SH-SY5Y (cell line): ENCODE results near the gene AIFM2.

ENCODE experiments used
- GATA2 ChIP-seq: IDR thresholded peaks from 2 replicates; pipeline ENCODE4 v1.6.1; 2011; ENCODE audit warnings: mild to moderate bottlenecking, low read depth, low read length
- GATA3 ChIP-seq: IDR thresholded peaks from 2 replicates; pipeline ENCODE4 v1.6.1; 2011; ENCODE audit warnings: low read depth, mild to moderate bottlenecking, low read length, moderate library complexity

DNA sequence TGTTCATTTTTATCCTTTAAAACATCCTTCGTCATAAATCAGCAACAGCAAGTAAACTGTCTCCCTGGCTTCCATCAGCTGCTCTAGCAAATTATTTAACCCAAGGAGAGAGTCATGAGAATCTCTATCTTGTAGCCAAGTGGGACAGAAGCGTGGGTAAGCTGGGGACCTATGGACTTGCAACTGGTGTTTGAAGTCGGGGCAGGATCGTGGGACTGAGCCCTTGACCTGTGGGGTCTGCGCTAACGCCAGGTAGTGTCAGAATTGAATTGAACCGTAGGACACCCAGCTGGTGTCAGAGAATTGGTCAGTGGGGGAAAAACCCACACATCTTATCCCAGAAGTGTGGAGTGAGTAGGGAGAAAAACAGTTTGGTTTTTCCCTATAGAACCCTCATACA is 13.4 kb downstream of the AIFM2 start:
- TF ChIP-seq GATA2 = no peak
- no peak for TF ChIP-seq GATA3
